ENCODE results near the gene MTHFD1L.

The MTHFD1L gene

GRCh38 chr6:151136141-151136755 is 270.7 kb downstream of the MTHFD1L start:
- no peak overlapping the region for H3K4me3 ChIP-seq (ENCODE audit: low read depth, low read length)
- DNase-seq (ENCODE audit: low read depth, low spot score), result peak; percentile 22
- TF ChIP-seq CTCF (IDR thresholded peaks at IDR 0.05; ENCODE audit: low read depth, low read length), result no peak
- in situ Hi-C loops (cut with HindIII; ENCODE audit: low sequenced_read_pairs), result no loop called here

GRCh38 chr6:151137542-151137941 is 272.0 kb downstream of the MTHFD1L start:
- in situ Hi-C loops (cut with HindIII; ENCODE audit: low sequenced_read_pairs), result no loop called here
- no peak for TF ChIP-seq CTCF (IDR thresholded peaks at IDR 0.05; ENCODE audit: low read depth, low read length)
- DNase-seq (ENCODE audit: low read depth, low spot score), result no peak
- H3K4me3 ChIP-seq (ENCODE audit: low read depth, low read length), result no peak overlapping the region

- no peak for TF ChIP-seq CTCF (IDR thresholded peaks at IDR 0.05; ENCODE audit: low read depth, low read length)
- no peak overlapping the region for H3K4me3 ChIP-seq (ENCODE audit: low read depth, low read length)
- no peak for DNase-seq (ENCODE audit: low read depth, low spot score)
- in situ Hi-C loops (cut with HindIII; ENCODE audit: low sequenced_read_pairs), result no loop called here
These were observed 274.0 kb downstream of the MTHFD1L start for GRCh38 chr6:151139524-151139923.

GRCh38 chr6:151140767-151141166 is 275.3 kb downstream of the MTHFD1L start:
- H3K4me3 ChIP-seq (ENCODE audit: low read depth, low read length), result no peak overlapping the region
- in situ Hi-C loops (cut with HindIII; ENCODE audit: low sequenced_read_pairs), result no loop called here
- no peak for DNase-seq (ENCODE audit: low read depth, low spot score)
- TF ChIP-seq CTCF (IDR thresholded peaks at IDR 0.05; ENCODE audit: low read depth, low read length), result no peak

GRCh38 chr6:151141685-151142084 is 276.2 kb downstream of the MTHFD1L start:
- TF ChIP-seq CTCF (IDR thresholded peaks at IDR 0.05; ENCODE audit: low read depth, low read length), result no peak
- no peak overlapping the region for H3K4me3 ChIP-seq (ENCODE audit: low read depth, low read length)
- in situ Hi-C loops (cut with HindIII; ENCODE audit: low sequenced_read_pairs), result no loop called here
- no peak for DNase-seq (ENCODE audit: low read depth, low spot score)

GRCh38 chr6:151142676-151143075 is 277.2 kb downstream of the MTHFD1L start:
- no peak for TF ChIP-seq CTCF (IDR thresholded peaks at IDR 0.05; ENCODE audit: low read depth, low read length)
- no peak overlapping the region for H3K4me3 ChIP-seq (ENCODE audit: low read depth, low read length)
- no peak for DNase-seq (ENCODE audit: low read depth, low spot score)
- in situ Hi-C loops (cut with HindIII; ENCODE audit: low sequenced_read_pairs), result no loop called here

Measured in astrocyte of the spinal cord (primary cell).